Measurements from ENCODE around the gene ALDOB.

ALDOB gene

DNA sequence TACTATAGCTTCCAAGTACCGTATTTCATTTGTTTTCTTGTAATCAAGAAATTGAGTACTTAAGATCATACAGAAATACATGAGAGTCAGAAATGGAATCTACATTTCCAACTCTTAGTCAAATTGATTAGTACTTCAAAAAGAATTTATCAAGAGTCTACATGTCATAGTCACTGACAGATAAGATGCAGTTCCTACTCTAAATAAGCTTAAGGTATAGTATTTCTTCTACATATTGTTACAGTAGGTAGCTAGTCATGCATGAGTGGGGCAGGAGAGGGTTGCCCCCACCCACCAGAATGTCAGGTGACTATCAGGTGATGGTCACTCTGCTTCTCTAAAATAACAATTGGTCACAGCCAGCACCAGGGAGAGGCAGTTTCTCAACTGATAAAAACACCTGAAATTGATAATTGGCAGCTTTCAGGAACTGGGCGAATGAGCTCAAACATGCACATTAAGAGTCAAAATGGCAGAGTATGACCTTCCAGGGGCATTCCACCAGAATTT, 53.7 kb downstream of the ALDOB start:
- DNase-seq = no peak

DNA sequence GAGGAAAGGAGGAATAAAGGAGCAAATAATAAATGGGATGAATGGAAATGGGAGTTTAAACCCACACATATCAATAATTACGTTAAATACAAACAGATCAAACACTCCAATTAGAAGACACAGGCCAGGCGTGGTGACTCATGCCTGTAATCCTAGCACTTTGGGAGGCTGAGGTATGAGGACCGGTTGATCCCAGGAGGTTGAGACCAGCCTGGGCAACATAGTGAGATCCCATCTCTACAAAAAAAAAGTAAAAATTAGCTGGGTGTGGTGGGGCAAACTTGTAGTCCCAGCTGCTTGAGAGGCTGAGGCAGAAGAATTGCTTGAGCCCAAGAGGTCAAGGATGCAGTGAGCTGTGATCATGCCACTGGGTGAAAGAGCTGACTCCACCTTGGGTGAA, 54.5 kb downstream of the ALDOB start:
- no peak for DNase-seq

- DNase-seq = no peak
Observed at GRCh38 chr9:101380295-101380694, 55.3 kb downstream of the ALDOB start.

- no peak for DNase-seq
Observed at GRCh38 chr9:101376111-101376848, 59.3 kb downstream of the ALDOB start.

DNA sequence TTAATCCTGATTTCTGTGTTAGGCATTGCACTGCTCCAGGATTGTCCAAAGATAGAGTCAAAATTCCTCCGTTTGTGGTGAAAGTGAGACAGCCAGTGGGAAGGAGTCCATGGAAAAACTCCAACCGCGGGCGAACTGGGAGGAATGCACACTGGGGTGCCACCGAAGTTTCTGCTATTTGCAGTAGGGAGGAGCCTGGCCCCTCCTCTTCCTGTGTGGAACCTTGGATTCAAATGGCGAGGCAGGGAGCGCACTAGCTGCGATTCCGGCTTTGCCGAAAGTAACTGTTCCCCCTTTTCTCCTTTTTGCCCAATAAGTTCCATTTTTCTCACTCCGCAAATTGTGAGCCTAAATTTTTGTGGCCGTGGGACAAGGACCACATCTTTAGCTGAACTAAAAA, 60.0 kb downstream of the ALDOB start:
- DNase-seq = no peak

DNA sequence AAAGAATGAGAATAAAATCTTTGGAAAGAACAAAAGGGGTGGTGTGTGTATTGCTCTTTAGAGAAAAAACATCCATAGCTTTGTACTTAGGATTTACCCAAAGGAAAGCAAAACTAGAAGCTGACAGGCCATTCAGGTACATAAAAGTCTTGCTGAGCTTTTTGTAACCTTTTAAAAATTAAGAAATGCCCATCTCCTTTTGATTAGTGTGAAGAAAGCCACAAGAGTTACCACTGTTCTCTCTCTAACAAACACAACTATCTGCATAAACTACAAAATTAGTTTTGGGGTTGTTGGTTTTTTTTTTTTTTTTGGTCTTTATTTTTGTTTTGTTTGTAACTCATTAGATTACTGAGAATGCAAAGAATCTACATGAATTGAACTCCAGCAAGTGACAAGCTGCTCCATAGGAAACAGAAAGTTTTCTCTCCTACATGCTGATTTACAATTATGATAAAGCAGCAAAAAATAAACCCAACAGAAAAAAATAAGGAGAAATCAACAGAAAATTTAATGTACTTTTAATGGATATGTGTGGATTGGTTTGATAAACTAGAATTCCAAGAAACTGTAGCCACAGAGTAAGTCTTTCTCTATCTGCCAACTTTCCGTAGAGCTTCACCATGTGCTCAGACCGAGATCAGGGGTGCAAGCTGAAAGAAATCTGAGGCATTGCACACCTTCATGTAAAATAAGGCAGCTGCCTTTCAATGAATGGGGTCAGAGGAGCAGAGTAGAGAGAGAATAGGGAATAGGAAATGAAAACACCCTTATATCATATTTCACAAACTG, 63.1 kb downstream of the ALDOB start:
- DNase-seq = no peak

GRCh38 chr9:101371813-101372212, 63.8 kb downstream of the ALDOB start:
- DNase-seq = no peak

Data from NCI-H1436 (cell line).